WTC11 (cell line): ENCODE results near the gene SNRPE. TPM values are rescaled to one million over a fixed set of nuclear protein-coding genes. Genes with fewer than 3 reads are reported as not detected.

Experiments used
- ATAC-seq: fragments of 200-7000 bp; cut with Tn5 transposase; 2 replicates; pipeline ENCODE4 v1.10.0; 2021; ENCODE audit warnings: mild to moderate bottlenecking, moderate library complexity
- CTCF ChIA-PET: fragments of 300-600 bp; sonication (Branson Sonifier 250); formaldehyde crosslinking; loops from one replicate; lab custom pipeline; 2021; ENCODE audit warnings: antibody characterized with exemption; lab: Charles Lee
- POLR2A ChIA-PET: fragments of 350-600 bp; sonication (Branson Sonifier 250); formaldehyde crosslinking; loops from one replicate; lab custom pipeline; 2021; ENCODE audit warnings: antibody characterized with exemption; lab: Charles Lee
- DNase-seq: peaks from one replicate; pipeline ENCODE4 v3.0.0; 2021; ENCODE audit warnings: low spot score
- H3K27ac Mint-ChIP-seq: 2 replicates; pipeline ENCODE4 v1.8.0; 2021; ENCODE audit warnings: mixed read lengths
- H3K27me3 Mint-ChIP-seq: 2 replicates; pipeline ENCODE4 v1.8.0; 2021; ENCODE audit warnings: low read depth, mild to moderate bottlenecking, moderate library complexity, mixed read lengths
- H3K36me3 Mint-ChIP-seq: 2 replicates; pipeline ENCODE4 v1.8.0; 2021; ENCODE audit warnings: mixed read lengths
- H3K4me1 Mint-ChIP-seq: 2 replicates; pipeline ENCODE4 v1.8.0; 2022; ENCODE audit warnings: mixed read lengths
- H3K4me3 Mint-ChIP-seq: 2 replicates; pipeline ENCODE4 v1.8.0; 2021; ENCODE audit warnings: mild to moderate bottlenecking, moderate library complexity, mixed read lengths
- H3K9me3 Mint-ChIP-seq: 2 replicates; pipeline ENCODE4 v1.8.0; 2021; ENCODE audit warnings: mixed read lengths
- AR ChIP-seq: fragments of 250-450 bp; sonication (Bioruptor Pico); IDR thresholded peaks from 2 replicates; pipeline ENCODE4 v1.9.0; 2021; ENCODE audit warnings: mild to moderate bottlenecking
- CDX4 ChIP-seq: fragments of 250-450 bp; sonication (Bioruptor Pico); IDR thresholded peaks from 2 replicates; pipeline ENCODE4 v1.9.0; 2021; ENCODE audit warnings: moderate library complexity, mild to moderate bottlenecking, inconsistent platforms, borderline replicate concordance
- ELF4 ChIP-seq: sonication (generic); formaldehyde crosslinking; IDR thresholded peaks from 2 replicates; pipeline ENCODE4 v1.8.1; 2022; ENCODE audit warnings: low read depth, mild to moderate bottlenecking, moderate library complexity, missing genetic modification reagents
- GABPB1 ChIP-seq: sonication (generic); formaldehyde crosslinking; IDR thresholded peaks from 2 replicates; pipeline ENCODE4 v1.8.1; 2023; ENCODE audit warnings: mild to moderate bottlenecking, missing genetic modification reagents
- GRHL2 ChIP-seq: fragments of 250-450 bp; sonication (Bioruptor Pico); IDR thresholded peaks from 2 replicates; pipeline ENCODE4 v1.8.0; 2022; ENCODE audit warnings: mild to moderate bottlenecking, moderate library complexity; ENCODE audit not compliant: insufficient replicate concordance, severe bottlenecking
- JAZF1 ChIP-seq: fragments of 250-450 bp; sonication (Bioruptor Pico); IDR thresholded peaks from 2 replicates; pipeline ENCODE4 v1.9.0; 2021; ENCODE audit warnings: moderate library complexity, mild to moderate bottlenecking, inconsistent platforms
- MYBL2 ChIP-seq: sonication (generic); formaldehyde crosslinking; IDR thresholded peaks from 2 replicates; pipeline ENCODE4 v1.8.1; 2023; ENCODE audit warnings: mild to moderate bottlenecking, moderate library complexity, missing genetic modification reagents
- NFATC4 ChIP-seq: fragments of 250-450 bp; sonication (Bioruptor Pico); IDR thresholded peaks from 2 replicates; pipeline ENCODE4 v1.9.0; 2021; ENCODE audit warnings: mild to moderate bottlenecking
- NFE2L1 ChIP-seq: sonication (generic); formaldehyde crosslinking; IDR thresholded peaks from 2 replicates; pipeline ENCODE4 v1.8.1; 2023; ENCODE audit warnings: missing genetic modification reagents
- PREB ChIP-seq: sonication (generic); formaldehyde crosslinking; IDR thresholded peaks from 2 replicates; pipeline ENCODE4 v1.8.1; 2022; ENCODE audit warnings: mild to moderate bottlenecking, missing genetic modification reagents, moderate library complexity, borderline replicate concordance
- PRRX2 ChIP-seq: fragments of 250-450 bp; sonication (Bioruptor Pico); IDR thresholded peaks from 2 replicates; pipeline ENCODE4 v1.8.0; 2021; ENCODE audit warnings: mild to moderate bottlenecking
- RELA ChIP-seq: sonication (generic); formaldehyde crosslinking; IDR thresholded peaks from 2 replicates; pipeline ENCODE4 v1.8.1; 2022; ENCODE audit warnings: missing genetic modification reagents, mild to moderate bottlenecking, borderline replicate concordance
- RORB ChIP-seq: fragments of 250-450 bp; sonication (Bioruptor Pico); IDR thresholded peaks from 2 replicates; pipeline ENCODE4 v1.9.0; 2021; ENCODE audit warnings: mild to moderate bottlenecking
- STAT6 ChIP-seq: sonication (generic); formaldehyde crosslinking; conservative IDR thresholded peaks from 2 replicates; pipeline ENCODE4 v1.8.1; 2023; ENCODE audit warnings: mild to moderate bottlenecking, low read depth, missing genetic modification reagents, moderate library complexity
- TCF7 ChIP-seq: sonication (generic); formaldehyde crosslinking; IDR thresholded peaks from 2 replicates; pipeline ENCODE4 v1.8.0; 2022; ENCODE audit warnings: mild to moderate bottlenecking, low read depth, missing genetic modification reagents, moderate library complexity
- ZMAT4 ChIP-seq: fragments of 250-450 bp; sonication (Bioruptor Pico); IDR thresholded peaks from 2 replicates; pipeline ENCODE4 v1.9.0; 2021; ENCODE audit warnings: mild to moderate bottlenecking
- ZNF232 ChIP-seq: sonication (generic); formaldehyde crosslinking; IDR thresholded peaks from 2 replicates; pipeline ENCODE4 v1.8.0; 2022; ENCODE audit warnings: mild to moderate bottlenecking, missing genetic modification reagents
- ZNF281 ChIP-seq: sonication (generic); formaldehyde crosslinking; IDR thresholded peaks from 2 replicates; pipeline ENCODE4 v1.8.0; 2023; ENCODE audit warnings: mild to moderate bottlenecking, missing genetic modification reagents
- total RNA-seq: library from RNA; stranded (reverse); gene quantifications from 3 replicates; pipeline ENCODE4 v1.2.3, GENCODE V29; 2021
- TF ChIP-seq, protein P1 (sequence below): sonication (generic); formaldehyde crosslinking; IDR thresholded peaks from 2 replicates; pipeline ENCODE4 v1.8.1; 2022; ENCODE audit warnings: low read depth, missing genetic modification reagents, borderline replicate concordance

SNRPE gene
- total RNA-seq, 1 experiment from 2014 or later = 260 TPM

DNA sequence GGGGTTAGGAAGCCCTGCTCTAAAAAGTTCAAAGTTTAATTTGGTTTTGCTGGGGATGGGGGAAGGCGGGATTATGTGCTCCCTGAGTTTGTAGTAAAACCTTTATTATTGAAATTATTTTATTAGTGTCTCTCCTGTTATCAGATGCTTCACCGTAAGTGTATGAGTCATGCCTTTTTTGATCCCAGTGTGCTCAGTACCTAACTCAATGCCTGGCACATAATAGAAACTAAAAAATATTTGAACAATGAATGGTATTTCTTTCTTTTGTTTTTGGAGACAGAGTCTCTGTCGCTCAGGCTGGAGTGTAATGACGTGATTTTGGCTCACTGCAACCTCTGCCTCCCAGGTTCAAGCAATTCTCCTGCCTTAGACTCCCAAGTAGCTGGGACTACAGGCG lies 6.4 kb downstream of the SNRPE start (continued):
- TF ChIP-seq, protein P1, sequence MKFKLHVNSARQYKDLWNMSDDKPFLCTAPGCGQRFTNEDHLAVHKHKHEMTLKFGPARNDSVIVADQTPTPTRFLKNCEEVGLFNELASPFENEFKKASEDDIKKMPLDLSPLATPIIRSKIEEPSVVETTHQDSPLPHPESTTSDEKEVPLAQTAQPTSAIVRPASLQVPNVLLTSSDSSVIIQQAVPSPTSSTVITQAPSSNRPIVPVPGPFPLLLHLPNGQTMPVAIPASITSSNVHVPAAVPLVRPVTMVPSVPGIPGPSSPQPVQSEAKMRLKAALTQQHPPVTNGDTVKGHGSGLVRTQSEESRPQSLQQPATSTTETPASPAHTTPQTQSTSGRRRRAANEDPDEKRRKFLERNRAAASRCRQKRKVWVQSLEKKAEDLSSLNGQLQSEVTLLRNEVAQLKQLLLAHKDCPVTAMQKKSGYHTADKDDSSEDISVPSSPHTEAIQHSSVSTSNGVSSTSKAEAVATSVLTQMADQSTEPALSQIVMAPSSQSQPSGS (CRISPR knock-in tag) = no peak

DNA sequence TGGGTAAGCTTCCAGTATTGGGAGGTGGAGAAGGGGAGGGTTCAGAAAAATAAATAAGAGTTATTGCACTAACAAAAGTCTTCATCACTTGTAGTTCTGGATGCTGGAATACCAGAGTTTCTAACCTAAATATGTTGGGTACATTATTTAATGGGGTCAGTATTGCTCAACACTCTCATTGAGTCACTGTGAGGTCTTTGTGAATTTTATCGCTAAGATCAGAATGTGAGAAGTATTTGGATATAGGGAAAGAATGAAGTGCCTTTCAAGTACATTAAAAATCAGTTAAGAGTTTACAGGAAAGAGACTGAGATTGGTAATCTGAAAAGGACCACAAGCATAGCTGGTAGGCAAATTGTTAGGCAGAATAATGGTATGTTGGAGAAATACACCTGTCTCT lies 8.8 kb downstream of the SNRPE start:
- ATAC-seq = no peak
- Mint-ChIP-seq H3K9me3 (peaks cover 3% of the 10 kb centered on the region; the same call in 1 of the 2 replicates), H3K4me1 (peaks cover 7% of the 10 kb centered on the region), H3K4me3 (no peak overlapping the region), H3K27ac (peak overlapping the region; percentile 47; the same call in 1 of the 2 replicates), H3K27me3 (no peaks in the 10 kb centered on the region), H3K36me3 (peaks cover 56% of the 10 kb centered on the region)
- ChIA-PET CTCF (interaction anchor here (0.8 to 6.4 kb wide), 11 partner anchors 90 to 515 kb away, joined by 3 to 183 read pairs (median 9); partner anchors contain the start of genes GOLT1A and SOX13), POLR2A (interaction anchor here (0.7 to 1.8 kb wide), 3 partner anchors 208 to 259 kb away, joined by 3 to 8 read pairs (median 3); no protein-coding TSS in a partner anchor)
- TF ChIP-seq PRRX2 (CRISPR knock-in tag) (no peak), ZMAT4 (no peak), ZNF232 (CRISPR knock-in tag) (no peak), TCF7 (CRISPR knock-in tag) (no peak), MYBL2 (CRISPR knock-in tag) (no peak), ZNF281 (CRISPR knock-in tag) (no peak), NFE2L1 (no peak), ELF4 (CRISPR knock-in tag) (no peak), CDX4 (CRISPR knock-in tag) (no peak), RORB (CRISPR knock-in tag) (no peak), STAT6 (no peak), PREB (CRISPR knock-in tag) (no peak), GABPB1 (CRISPR knock-in tag) (no peak), GRHL2 (no peak), AR (no peak), JAZF1 (CRISPR knock-in tag) (no peak), NFATC4 (CRISPR knock-in tag) (no peak), RELA (CRISPR knock-in tag) (no peak)
- no peak for DNase-seq
